ENCODE results near the gene WNT7A.

Gene WNT7A

DNA sequence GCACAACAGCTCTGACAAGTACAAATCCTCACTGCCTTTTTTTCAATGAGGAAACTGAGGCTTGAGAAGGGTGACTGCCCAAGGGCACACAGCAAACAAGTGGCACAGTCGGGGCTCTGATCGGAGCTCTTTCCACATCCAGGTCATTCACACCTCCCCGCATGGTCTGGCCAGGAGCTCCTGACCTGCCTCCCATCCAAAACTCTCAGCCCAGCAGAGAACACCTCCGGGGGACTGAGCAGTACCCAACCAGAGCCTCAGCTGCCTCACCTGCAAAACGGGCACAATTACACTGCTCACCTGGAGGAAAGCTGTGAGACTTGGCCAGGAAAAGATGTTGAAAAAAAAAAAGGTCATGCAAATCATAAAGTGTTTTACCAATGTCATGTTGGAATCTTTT lies 36.5 kb downstream of the WNT7A start:
- no peak for DNase-seq
- H3K4me3 Mint-ChIP-seq, result no peak overlapping the region
- peaks cover 9 to 10% of the 10 kb centered on the region in 2 donors for H3K27me3 Mint-ChIP-seq
- peaks cover 0 to 2% of the 10 kb centered on the region in 2 donors for H3K4me1 Mint-ChIP-seq (ENCODE audit: low read depth in 2 of 2)
- H3K27ac Mint-ChIP-seq, result no peak overlapping the region
- ATAC-seq (replicated peaks), result no peak
- no peaks in the 10 kb centered on the region for H3K9me3 Mint-ChIP-seq
- H3K36me3 Mint-ChIP-seq (ENCODE audit: insufficient read depth), result peaks cover 2% of the 10 kb centered on the region

- no peak overlapping the region for H3K4me3 Mint-ChIP-seq
- peaks cover 0 to 2% of the 10 kb centered on the region in 2 donors for H3K4me1 Mint-ChIP-seq (ENCODE audit: low read depth in 2 of 2)
- H3K27me3 Mint-ChIP-seq, result peaks cover 7 to 8% of the 10 kb centered on the region in 2 donors
- no peak overlapping the region for H3K27ac Mint-ChIP-seq
- H3K36me3 Mint-ChIP-seq (ENCODE audit: insufficient read depth), result peaks cover 2% of the 10 kb centered on the region
- DNase-seq (no peak), ATAC-seq (replicated peaks) (no peak)
- H3K9me3 Mint-ChIP-seq, result no peaks in the 10 kb centered on the region
These were observed 37.6 kb downstream of the WNT7A start for GRCh38 chr3:13842226-13842625.

GRCh38 chr3:13841826-13842225 lies 38.0 kb downstream of the WNT7A start:
- Mint-ChIP-seq H3K27me3 (peaks cover 4% of the 10 kb centered on the region in 2 donors), H3K4me1 (ENCODE audit: low read depth in 2 of 2) (no peaks in the 10 kb centered on the region), H3K36me3 (ENCODE audit: insufficient read depth) (peaks cover 2% of the 10 kb centered on the region), H3K9me3 (no peaks in the 10 kb centered on the region), H3K4me3 (no peak overlapping the region), H3K27ac (no peak overlapping the region)
- DNase-seq, result no peak
- no peak for ATAC-seq (replicated peaks)

DNA sequence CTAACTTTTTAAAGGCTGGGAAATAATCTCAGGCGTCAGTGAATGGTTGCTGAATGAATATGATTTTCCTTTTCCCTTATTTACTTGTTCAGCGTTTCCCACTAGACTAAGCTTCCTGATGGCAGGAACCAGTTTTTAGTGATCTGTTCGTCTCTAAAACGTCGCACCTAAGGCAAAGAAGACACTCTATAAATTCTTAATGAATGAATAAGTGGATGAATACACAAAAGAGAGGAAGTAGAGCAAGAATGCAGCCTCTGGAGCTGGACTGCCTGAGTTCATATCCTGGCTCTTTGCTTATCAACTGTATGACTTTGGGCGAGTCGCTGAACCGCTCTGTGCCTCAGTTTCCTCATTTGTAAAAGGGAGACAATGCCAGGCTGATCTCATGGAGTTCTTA lies 38.7 kb downstream of the WNT7A start:
- H3K4me3 Mint-ChIP-seq, result no peak overlapping the region
- H3K27ac Mint-ChIP-seq, result no peak overlapping the region
- no peaks in the 10 kb centered on the region for H3K4me1 Mint-ChIP-seq (ENCODE audit: low read depth in 2 of 2)
- no peak for DNase-seq
- H3K36me3 Mint-ChIP-seq (ENCODE audit: insufficient read depth), result peaks cover 2% of the 10 kb centered on the region
- peaks cover 0 to 8% of the 10 kb centered on the region in 2 donors for H3K27me3 Mint-ChIP-seq
- H3K9me3 Mint-ChIP-seq, result no peaks in the 10 kb centered on the region
- ATAC-seq (replicated peaks), result no peak

- Mint-ChIP-seq H3K36me3 (ENCODE audit: insufficient read depth) (peaks cover 2% of the 10 kb centered on the region), H3K27me3 (peaks cover 5 to 14% of the 10 kb centered on the region in 2 donors), H3K4me1 (ENCODE audit: low read depth in 2 of 2) (no peaks in the 10 kb centered on the region), H3K27ac (no peak overlapping the region), H3K9me3 (no peaks in the 10 kb centered on the region), H3K4me3 (no peak overlapping the region)
- ATAC-seq (replicated peaks) (no peak), DNase-seq (no peak)
These were observed 39.4 kb downstream of the WNT7A start for GRCh38 chr3:13840456-13840855.

DNA sequence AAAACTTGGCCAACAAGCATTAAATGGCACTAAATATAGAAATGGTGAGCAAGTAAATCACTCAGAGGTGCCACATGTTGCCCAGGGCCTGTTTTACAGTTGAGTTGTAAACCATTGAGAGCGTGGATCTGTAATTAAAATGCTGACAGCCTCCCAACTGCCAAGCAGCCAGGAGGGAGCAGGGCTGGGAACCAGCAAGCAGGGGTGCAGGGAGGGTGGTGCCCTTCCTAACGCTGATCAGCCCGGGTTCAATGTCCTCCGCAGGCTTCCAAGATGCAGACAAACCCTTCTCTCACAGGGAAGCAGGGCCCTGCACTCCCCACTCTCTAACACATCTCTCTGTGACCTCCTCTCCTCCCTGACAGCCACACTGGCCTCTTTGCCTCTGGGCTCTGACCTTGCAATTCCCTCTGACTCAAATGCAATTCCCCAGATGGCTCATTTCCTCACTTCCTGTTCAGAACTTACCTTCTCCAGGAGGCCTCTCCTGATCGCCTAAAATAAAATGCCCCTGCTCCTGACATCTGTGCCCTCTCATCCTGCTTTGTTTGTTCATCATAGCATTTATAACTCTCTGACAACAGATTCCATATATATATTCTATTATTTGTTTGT lies 40.0 kb downstream of the WNT7A start:
- ATAC-seq (replicated peaks), result no peak
- no peak overlapping the region for H3K4me3 Mint-ChIP-seq
- no peaks in the 10 kb centered on the region for H3K9me3 Mint-ChIP-seq
- H3K27ac Mint-ChIP-seq, result no peak overlapping the region
- DNase-seq, result no peak
- H3K4me1 Mint-ChIP-seq (ENCODE audit: low read depth in 2 of 2), result no peaks in the 10 kb centered on the region
- H3K27me3 Mint-ChIP-seq, result peaks cover 9 to 21% of the 10 kb centered on the region in 2 donors
- no peaks in the 10 kb centered on the region for H3K36me3 Mint-ChIP-seq (ENCODE audit: insufficient read depth)

GRCh38 chr3:13839253-13839652 lies 40.6 kb downstream of the WNT7A start:
- Mint-ChIP-seq H3K4me3 (no peak overlapping the region), H3K27ac (no peak overlapping the region), H3K9me3 (no peaks in the 10 kb centered on the region), H3K4me1 (ENCODE audit: low read depth in 2 of 2) (no peaks in the 10 kb centered on the region), H3K36me3 (ENCODE audit: insufficient read depth) (no peaks in the 10 kb centered on the region), H3K27me3 (peaks cover 13 to 26% of the 10 kb centered on the region in 2 donors)
- no peak for ATAC-seq (replicated peaks)
- no peak for DNase-seq

GRCh38 chr3:13838421-13838820 lies 41.5 kb downstream of the WNT7A start:
- Mint-ChIP-seq H3K4me3 (no peak overlapping the region), H3K9me3 (no peaks in the 10 kb centered on the region), H3K27me3 (peaks cover 13 to 33% of the 10 kb centered on the region in 2 donors), H3K27ac (no peak overlapping the region), H3K36me3 (ENCODE audit: insufficient read depth) (no peaks in the 10 kb centered on the region), H3K4me1 (ENCODE audit: low read depth in 2 of 2) (no peaks in the 10 kb centered on the region)
- DNase-seq (no peak), ATAC-seq (replicated peaks) (no peak)

GRCh38 chr3:13837751-13838150 lies 42.1 kb downstream of the WNT7A start:
- Mint-ChIP-seq H3K4me1 (ENCODE audit: low read depth in 2 of 2) (peaks cover 0 to 2% of the 10 kb centered on the region in 2 donors), H3K27me3 (peaks cover 13 to 40% of the 10 kb centered on the region in 2 donors), H3K27ac (no peak overlapping the region), H3K9me3 (no peaks in the 10 kb centered on the region), H3K36me3 (ENCODE audit: insufficient read depth) (no peaks in the 10 kb centered on the region), H3K4me3 (no peak overlapping the region)
- DNase-seq (no peak), ATAC-seq (replicated peaks) (no peak)

DNA sequence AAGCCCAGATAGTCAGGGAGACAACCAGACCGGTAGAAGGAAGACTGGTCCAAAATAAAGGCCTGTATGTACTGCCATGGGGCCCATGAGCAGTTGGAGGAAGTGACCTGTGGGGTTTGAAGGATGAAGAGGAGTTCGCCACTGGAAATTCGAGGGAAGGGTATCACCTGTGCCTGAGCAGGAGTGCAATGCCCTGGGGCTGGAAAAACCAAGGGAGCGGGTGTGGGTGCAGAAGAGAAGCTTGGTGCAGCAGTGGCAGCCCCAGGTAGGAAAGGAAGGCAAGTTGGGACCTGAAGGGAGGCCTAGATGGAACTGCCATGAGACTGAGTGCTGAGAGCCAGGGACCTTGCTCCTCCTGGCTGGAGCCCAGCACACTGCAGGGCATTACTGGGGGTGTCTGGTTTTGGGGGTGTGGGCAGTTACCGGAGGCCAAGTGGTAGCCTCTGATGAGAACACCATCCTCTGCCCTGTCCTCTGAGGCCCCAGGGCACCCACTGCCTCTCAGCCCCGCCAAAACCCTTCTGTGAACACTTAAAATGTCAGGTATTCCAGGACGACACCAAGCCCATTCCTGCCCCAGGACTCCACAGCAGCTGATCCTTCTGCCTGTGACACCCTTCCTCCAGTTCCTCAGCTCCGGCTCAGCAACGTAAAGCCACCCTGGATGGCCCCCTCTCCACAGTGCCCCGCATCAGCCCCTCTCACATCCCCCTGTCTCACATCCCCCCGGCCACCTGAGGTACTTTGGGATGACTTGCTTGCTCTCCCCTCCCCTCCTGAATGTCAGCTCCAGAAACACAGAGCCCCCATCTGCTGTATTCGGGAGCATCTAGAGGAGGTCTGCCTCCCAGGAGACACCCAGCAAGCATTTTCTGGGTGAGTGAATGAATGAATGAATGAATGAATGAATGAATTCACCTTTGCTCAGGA lies 42.9 kb downstream of the WNT7A start:
- H3K27me3 Mint-ChIP-seq, result peaks cover 13 to 48% of the 10 kb centered on the region in 2 donors
- no peak for DNase-seq
- H3K9me3 Mint-ChIP-seq, result no peaks in the 10 kb centered on the region
- peaks cover 0 to 2% of the 10 kb centered on the region in 2 donors for H3K4me1 Mint-ChIP-seq (ENCODE audit: low read depth in 2 of 2)
- no peaks in the 10 kb centered on the region for H3K36me3 Mint-ChIP-seq (ENCODE audit: insufficient read depth)
- ATAC-seq (replicated peaks), result no peak
- no peak overlapping the region for H3K27ac Mint-ChIP-seq
- no peak overlapping the region for H3K4me3 Mint-ChIP-seq

DNA sequence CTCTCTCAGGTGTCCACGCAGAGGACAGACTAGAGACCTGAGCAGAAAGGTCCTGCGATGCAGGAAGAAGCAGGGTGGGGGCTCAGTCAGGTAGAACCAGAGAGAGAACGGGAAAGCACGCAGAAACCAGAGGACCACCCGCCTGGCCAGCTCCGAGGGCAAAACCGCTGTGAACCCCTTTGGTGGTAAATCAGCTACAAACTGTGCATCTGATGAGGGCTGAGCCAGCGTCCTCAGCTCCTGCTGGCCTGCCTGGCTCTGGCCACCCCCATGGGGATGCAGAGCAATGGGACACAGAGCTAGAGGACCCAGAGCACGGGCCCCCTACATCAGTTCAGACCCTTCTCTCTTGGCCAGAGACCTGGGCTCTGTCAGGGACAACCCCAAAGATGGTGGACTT lies 44.6 kb downstream of the WNT7A start:
- H3K4me1 Mint-ChIP-seq (ENCODE audit: low read depth in 2 of 2), result peaks cover 0 to 2% of the 10 kb centered on the region in 2 donors

GRCh38 chr3:13834258-13835035 lies 45.4 kb downstream of the WNT7A start:
- DNase-seq (no peak), ATAC-seq (replicated peaks) (no peak)
- Mint-ChIP-seq H3K27ac (no peak overlapping the region), H3K4me1 (ENCODE audit: low read depth in 2 of 2) (peaks cover 0 to 2% of the 10 kb centered on the region in 2 donors), H3K9me3 (no peaks in the 10 kb centered on the region), H3K27me3 (peaks cover 13 to 52% of the 10 kb centered on the region in 2 donors), H3K4me3 (no peak overlapping the region), H3K36me3 (ENCODE audit: insufficient read depth) (no peaks in the 10 kb centered on the region)

More for the DNA sequence above, 44.6 kb downstream of the WNT7A start:
- Mint-ChIP-seq H3K9me3 (no peaks in the 10 kb centered on the region), H3K4me3 (no peak overlapping the region), H3K27me3 (peaks cover 13 to 52% of the 10 kb centered on the region in 2 donors), H3K36me3 (ENCODE audit: insufficient read depth) (no peaks in the 10 kb centered on the region), H3K27ac (no peak overlapping the region)
- no peak for DNase-seq
- no peak for ATAC-seq (replicated peaks)

DNA sequence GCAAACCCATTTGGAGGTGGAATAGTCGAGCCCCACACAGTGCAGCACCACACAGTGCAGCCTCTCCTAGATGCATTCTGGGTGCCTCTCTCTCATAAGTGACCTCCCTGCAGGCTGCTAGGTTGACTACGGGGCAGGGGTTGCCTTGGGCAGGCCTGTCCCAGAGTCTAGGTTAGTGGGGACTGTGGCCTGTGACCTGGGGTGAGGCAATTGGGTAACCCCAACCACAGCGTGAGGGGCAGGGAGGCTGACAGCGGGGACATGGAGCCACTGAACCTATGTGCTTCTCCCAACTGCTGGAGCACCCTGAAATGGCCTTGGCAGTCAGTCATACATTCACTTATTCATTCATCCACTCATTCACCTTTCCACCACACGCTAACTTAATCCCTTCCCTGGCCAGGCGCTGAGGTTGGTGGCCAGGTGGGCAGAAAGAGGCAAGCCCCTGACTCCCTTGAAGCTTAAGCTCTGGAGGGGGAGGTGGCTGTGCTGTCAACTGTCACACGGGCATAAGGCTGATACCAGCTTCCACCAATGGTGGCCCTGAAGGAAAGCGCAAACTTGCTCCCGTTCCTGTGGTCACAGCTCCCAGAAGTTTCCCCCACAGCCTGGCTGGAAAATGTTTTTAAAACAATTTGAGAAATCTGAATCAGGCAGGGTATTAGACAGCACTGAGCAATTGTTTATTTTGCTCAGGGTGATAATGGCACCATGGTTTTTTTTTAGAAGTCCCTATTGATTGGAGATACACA lies 46.2 kb downstream of the WNT7A start:
- Mint-ChIP-seq H3K4me3 (no peak overlapping the region), H3K4me1 (ENCODE audit: low read depth in 2 of 2) (peaks cover 0 to 2% of the 10 kb centered on the region in 2 donors), H3K27ac (no peak overlapping the region), H3K27me3 (peaks cover 18 to 52% of the 10 kb centered on the region in 2 donors), H3K36me3 (ENCODE audit: insufficient read depth) (no peaks in the 10 kb centered on the region), H3K9me3 (no peaks in the 10 kb centered on the region)
- DNase-seq (no peak), ATAC-seq (replicated peaks) (no peak)

Data from effector memory CD8-positive, alpha-beta T cell (primary cell).